ENCODE measurements around the gene STX8. TPM values are rescaled to one million over a fixed set of nuclear protein-coding genes. Genes with fewer than 3 reads are reported as not detected.

STX8 gene, protein sequence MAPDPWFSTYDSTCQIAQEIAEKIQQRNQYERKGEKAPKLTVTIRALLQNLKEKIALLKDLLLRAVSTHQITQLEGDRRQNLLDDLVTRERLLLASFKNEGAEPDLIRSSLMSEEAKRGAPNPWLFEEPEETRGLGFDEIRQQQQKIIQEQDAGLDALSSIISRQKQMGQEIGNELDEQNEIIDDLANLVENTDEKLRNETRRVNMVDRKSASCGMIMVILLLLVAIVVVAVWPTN
- total RNA-seq (10 to 100 TPM; 26.6 to 30.8 TPM), polyA plus RNA-seq (10 to 100 TPM; 14.7 to 39.5 TPM)

DNA sequence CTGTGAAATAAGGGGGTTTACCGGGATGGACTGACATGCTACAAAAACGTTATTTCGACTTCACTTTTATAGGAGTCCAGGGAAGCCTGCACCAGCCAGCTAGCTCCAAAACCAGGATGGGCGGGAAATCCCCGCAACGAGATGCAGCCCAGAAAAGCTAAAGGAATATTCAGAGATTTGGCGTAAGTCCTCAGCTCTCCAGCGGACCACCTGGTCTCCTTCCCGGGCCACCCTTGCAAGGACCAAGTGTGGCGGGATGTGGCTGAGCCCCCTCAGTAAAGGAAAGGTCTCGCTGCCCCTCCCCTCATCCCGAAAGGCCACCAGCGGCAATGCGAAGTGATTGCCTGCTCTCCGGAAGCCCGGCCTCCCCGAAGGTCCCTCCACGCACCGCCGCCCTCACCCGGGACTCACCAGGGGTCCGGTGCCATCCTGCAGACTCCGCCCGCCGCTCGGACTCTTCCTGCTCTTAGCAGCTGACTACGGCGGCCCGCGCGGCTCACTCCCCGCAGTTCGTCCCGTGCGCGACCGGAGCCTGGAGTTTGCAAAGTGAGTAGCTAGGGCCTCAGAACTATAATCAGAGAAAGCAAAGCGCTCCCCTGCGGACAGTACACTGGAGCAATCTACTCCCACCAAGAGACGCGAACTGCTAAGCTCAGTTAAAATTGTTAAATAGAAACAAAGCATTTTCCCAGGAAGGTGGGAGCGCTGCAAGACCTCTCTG lies at the start of gene STX8:
Gene STX8, minus strand, starts transcription at position 440 of the 721 bp plus-strand sequence. Its CDS starts 12 bp downstream, at position 428.
- under 1% methylated on average over 42 of the region's 42 CpGs for WGBS
- Histone ChIP-seq H3K9me3 (ENCODE audit: control insufficient read depth in 4 of 4, low read length in 3 of 4) (no peaks in the 10 kb centered on the region), H3K27me3 (ENCODE audit: control insufficient read depth in 4 of 4, insufficient read depth in 4 of 4, low read length in 3 of 4) (no peaks in the 10 kb centered on the region), H3K27ac (ENCODE audit: low read depth in 1 of 2, low read length in 2 of 2) (peak within 1 kb of the TSS; percentile 11 to 17), H3K4me1 (ENCODE audit: control insufficient read depth in 4 of 4, insufficient read depth in 4 of 4, low read length in 3 of 4) (peaks cover 0 to 24% (median 20%) of the 10 kb centered on the region in 4 donors), H3K4me3 (ENCODE audit: low read depth in 1 of 3, low read length in 3 of 3) (peak within 1 kb of the TSS; percentile 81 to 93 (median 87)), H3K9ac (ENCODE audit: low read depth in 1 of 2, low read length in 2 of 2) (peak within 1 kb of the TSS; percentile 73 to 86), H3K36me3 (ENCODE audit: control insufficient read depth in 4 of 4, insufficient read depth in 3 of 4, low read depth in 1 of 4, low read length in 3 of 4) (no peaks in the 10 kb centered on the region)
- peak; percentile 91 for DNase-seq (ENCODE audit: low spot score)
- TF ChIP-seq YY1 (IDR thresholded peaks at IDR 0.05) (peak; percentile 86), FOXA2 (IDR thresholded peaks at IDR 0.05) (no peak), SP1 (IDR thresholded peaks at IDR 0.05) (peak; percentile 33), NR2F2 (IDR thresholded peaks at IDR 0.05) (no peak), HNF4A (conservative IDR thresholded peaks at IDR 0.05) (peak in 1 of 2 donors; percentile 51), EGR1 (IDR thresholded peaks at IDR 0.05; ENCODE audit: low read depth in 2 of 2) (peak in 1 of 2 donors; percentile 33), REST (IDR thresholded peaks at IDR 0.05) (peak; percentile 45), FOXA1 (IDR thresholded peaks at IDR 0.05) (peak; percentile 45), MAX (IDR thresholded peaks at IDR 0.05) (peak; percentile 61), GABPA (IDR thresholded peaks at IDR 0.05 in 1 of 2, conservative IDR thresholded peaks at IDR 0.05 in 1 of 2) (peak in 1 of 2 donors; percentile 77), TAF1 (conservative IDR thresholded peaks at IDR 0.05) (no peak), HNF4G (IDR thresholded peaks at IDR 0.05) (no peak), RAD21 (IDR thresholded peaks at IDR 0.05) (peak; percentile 32 to 42), JUND (IDR thresholded peaks at IDR 0.05) (no peak), RXRA (IDR thresholded peaks at IDR 0.05) (peak; percentile 47 to 48), ZBTB33 (IDR thresholded peaks at IDR 0.05) (peak; percentile 88)
- TF ChIP-seq, protein P1, sequence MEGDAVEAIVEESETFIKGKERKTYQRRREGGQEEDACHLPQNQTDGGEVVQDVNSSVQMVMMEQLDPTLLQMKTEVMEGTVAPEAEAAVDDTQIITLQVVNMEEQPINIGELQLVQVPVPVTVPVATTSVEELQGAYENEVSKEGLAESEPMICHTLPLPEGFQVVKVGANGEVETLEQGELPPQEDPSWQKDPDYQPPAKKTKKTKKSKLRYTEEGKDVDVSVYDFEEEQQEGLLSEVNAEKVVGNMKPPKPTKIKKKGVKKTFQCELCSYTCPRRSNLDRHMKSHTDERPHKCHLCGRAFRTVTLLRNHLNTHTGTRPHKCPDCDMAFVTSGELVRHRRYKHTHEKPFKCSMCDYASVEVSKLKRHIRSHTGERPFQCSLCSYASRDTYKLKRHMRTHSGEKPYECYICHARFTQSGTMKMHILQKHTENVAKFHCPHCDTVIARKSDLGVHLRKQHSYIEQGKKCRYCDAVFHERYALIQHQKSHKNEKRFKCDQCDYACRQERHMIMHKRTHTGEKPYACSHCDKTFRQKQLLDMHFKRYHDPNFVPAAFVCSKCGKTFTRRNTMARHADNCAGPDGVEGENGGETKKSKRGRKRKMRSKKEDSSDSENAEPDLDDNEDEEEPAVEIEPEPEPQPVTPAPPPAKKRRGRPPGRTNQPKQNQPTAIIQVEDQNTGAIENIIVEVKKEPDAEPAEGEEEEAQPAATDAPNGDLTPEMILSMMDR (IDR thresholded peaks at IDR 0.05; ENCODE audit: low read depth, low read length, missing input control), result no peak

All from liver (tissue), 9 donors.